Activated CD4-positive, alpha-beta T cell treated with anti-CD3 and anti-CD28 coated beads for 4 hours (primary cell): ENCODE measurements around the gene LHX2.

Experiments used
- DNase-seq, 2 donors: peaks; one replicate each; pipeline ENCODE4 v3.0.0-alpha.2; 2020

Gene LHX2

GRCh38 chr9:124068251-124068650 lies 56.7 kb downstream of the LHX2 start:
- no peak for DNase-seq

- no peak for DNase-seq
These were observed 63.2 kb downstream of the LHX2 start for GRCh38 chr9:124074746-124075145.

GRCh38 chr9:124075761-124076160 lies 64.2 kb downstream of the LHX2 start:
- no peak for DNase-seq

GRCh38 chr9:124077915-124078572 lies 66.5 kb downstream of the LHX2 start:
- DNase-seq, result no peak

- DNase-seq, result no peak
These were observed 67.1 kb downstream of the LHX2 start for GRCh38 chr9:124078641-124079040.

- DNase-seq, result no peak
These were observed 67.8 kb downstream of the LHX2 start for GRCh38 chr9:124079176-124079925.

GRCh38 chr9:124082622-124083021 lies 71.1 kb downstream of the LHX2 start:
- DNase-seq, result no peak
